Lower lobe of right lung (tissue), 2 donors: ENCODE data around the gene PPP1R12B. TPM values are rescaled to one million over a fixed set of nuclear protein-coding genes. Genes with fewer than 3 reads are reported as not detected.
"Not testable (repeated sequence)": the region's sequence is repeated elsewhere in the genome, so short reads cannot be mapped to it uniquely, and the experiment has no call there.

Source experiments
- ATAC-seq, 2 donors: fragments of 200-7000 bp; cut with Tn5 transposase; one replicate each; pipeline ENCODE4 v1.9.1; 2020 to 2022; ENCODE audit warnings: mild to moderate bottlenecking in 2 of 2, moderate library complexity in 2 of 2
- DNase-seq: peaks from one replicate; pipeline ENCODE4 v3.0.0-alpha.2; 2020
- H3K27ac ChIP-seq: fragments of 200-600 bp; one replicate; pipeline ENCODE4 v1.8.0; 2022
- H3K27me3 ChIP-seq: fragments of 200-600 bp; one replicate; pipeline ENCODE4 v1.8.0; 2022; ENCODE audit warnings: low read depth
- H3K36me3 ChIP-seq: fragments of 200-600 bp; one replicate; pipeline ENCODE4 v1.8.0; 2022; ENCODE audit warnings: mild to moderate bottlenecking
- H3K4me1 ChIP-seq: fragments of 200-600 bp; one replicate; pipeline ENCODE4 v1.8.0; 2022
- H3K4me3 ChIP-seq: fragments of 200-600 bp; one replicate; pipeline ENCODE4 v1.8.0; 2022; ENCODE audit warnings: mild to moderate bottlenecking
- H3K9me3 ChIP-seq: fragments of 200-600 bp; one replicate; pipeline ENCODE4 v1.8.0; 2022
- CTCF ChIP-seq: fragments of 200-600 bp; IDR thresholded peaks from one replicate; pipeline ENCODE4 v1.8.0; 2022; ENCODE audit warnings: antibody characterized with exemption, mild to moderate bottlenecking
- intact Hi-C: fragments of 100-400 bp; cut with DNase I; formaldehyde crosslinking; loops from one replicate; pipeline ENCODE4 v1.11.0; 2022
- total RNA-seq: library from RNA; stranded (reverse); fragmentation: NEBNext Ultra II Directional; extraction: Animal tissue kit (Norgen Biotek cat#: 25700); gene quantifications from one replicate; pipeline ENCODE4 v1.2.1, GENCODE V29; 2021
- donor health status: DM: no; HTN: yes; CAD: no; lungs with severe emphysema.

Gene PPP1R12B
- total RNA-seq, 1 donor from 2014 or later: 41.4 TPM

GRCh38 chr1:202501281-202501680 lies 152.8 kb downstream of the PPP1R12B start:
- Histone ChIP-seq H3K27ac (no peak overlapping the region), H3K4me1 (no peaks in the 10 kb centered on the region), H3K27me3 (no peaks in the 10 kb centered on the region), H3K36me3 (peaks cover 16% of the 10 kb centered on the region), H3K4me3 (no peak overlapping the region), H3K9me3 (no peaks in the 10 kb centered on the region)
- intact Hi-C loops: no loop called here
- TF ChIP-seq CTCF: peak; percentile 52
- DNase-seq (no peak), ATAC-seq (peak in 1 of 2 donors; percentile 57)

GRCh38 chr1:202505356-202505755 lies 156.9 kb downstream of the PPP1R12B start:
- H3K4me3 ChIP-seq: no peak overlapping the region
- ATAC-seq (peak in 1 of 2 donors; percentile 70), DNase-seq (no peak)
- H3K27me3 ChIP-seq: no peaks in the 10 kb centered on the region
- intact Hi-C loops: no loop called here
- H3K27ac ChIP-seq: peak overlapping the region; percentile 50
- TF ChIP-seq CTCF: no peak
- H3K9me3 ChIP-seq: no peaks in the 10 kb centered on the region
- peaks cover 7% of the 10 kb centered on the region for H3K36me3 ChIP-seq
- H3K4me1 ChIP-seq: no peaks in the 10 kb centered on the region

- H3K9me3 ChIP-seq, H3K4me1 ChIP-seq, H3K27me3 ChIP-seq, H3K36me3 ChIP-seq, DNase-seq, intact Hi-C loops, H3K4me3 ChIP-seq: not testable (repeated sequence)
- peak in 1 of 2 donors; percentile 41 for ATAC-seq
- peak overlapping the region; percentile 50 for H3K27ac ChIP-seq
Measured at GRCh38 chr1:202505880-202506575, 157.5 kb downstream of the PPP1R12B start.

GRCh38 chr1:202508863-202509262 lies 160.4 kb downstream of the PPP1R12B start:
- H3K27ac ChIP-seq, H3K9me3 ChIP-seq, H3K36me3 ChIP-seq, H3K27me3 ChIP-seq, H3K4me3 ChIP-seq, ATAC-seq, H3K4me1 ChIP-seq, DNase-seq, intact Hi-C loops: not testable (repeated sequence)

GRCh38 chr1:202513875-202514274 lies 165.4 kb downstream of the PPP1R12B start:
- H3K4me1 ChIP-seq, DNase-seq, H3K9me3 ChIP-seq, H3K27ac ChIP-seq, H3K36me3 ChIP-seq, H3K27me3 ChIP-seq, intact Hi-C loops, H3K4me3 ChIP-seq, ATAC-seq: not testable (repeated sequence)

GRCh38 chr1:202516434-202516877 lies 168.0 kb downstream of the PPP1R12B start:
- Histone ChIP-seq H3K27me3 (no peaks in the 10 kb centered on the region), H3K9me3 (no peaks in the 10 kb centered on the region), H3K4me3 (no peak overlapping the region), H3K27ac (no peak overlapping the region), H3K4me1 (peaks cover 20% of the 10 kb centered on the region), H3K36me3 (no peaks in the 10 kb centered on the region)
- no peak for TF ChIP-seq CTCF
- no peak for DNase-seq
- intact Hi-C loops: no loop called here
- no peak for ATAC-seq

GRCh38 chr1:202517146-202517545 lies 168.6 kb downstream of the PPP1R12B start:
- DNase-seq, H3K27me3 ChIP-seq, intact Hi-C loops, H3K9me3 ChIP-seq, H3K27ac ChIP-seq, H3K36me3 ChIP-seq, H3K4me3 ChIP-seq, ATAC-seq: not testable (repeated sequence)
- peaks cover 20% of the 10 kb centered on the region for H3K4me1 ChIP-seq

GRCh38 chr1:202518180-202518579 lies 169.7 kb downstream of the PPP1R12B start:
- H3K36me3 ChIP-seq, intact Hi-C loops, H3K9me3 ChIP-seq, H3K27ac ChIP-seq, ATAC-seq, H3K4me3 ChIP-seq, H3K27me3 ChIP-seq, DNase-seq: not testable (repeated sequence)
- H3K4me1 ChIP-seq: peaks cover 20% of the 10 kb centered on the region

GRCh38 chr1:202518905-202519304 lies 170.4 kb downstream of the PPP1R12B start:
- ATAC-seq, H3K27ac ChIP-seq, intact Hi-C loops: not testable (repeated sequence)

GRCh38 chr1:202520129-202520856 lies 171.8 kb downstream of the PPP1R12B start:
- H3K27ac ChIP-seq, intact Hi-C loops, H3K4me3 ChIP-seq, DNase-seq, H3K9me3 ChIP-seq, H3K27me3 ChIP-seq, H3K36me3 ChIP-seq: not testable (repeated sequence)
- peaks cover 20% of the 10 kb centered on the region for H3K4me1 ChIP-seq
- ATAC-seq: peak; percentile 81 to 92

More at GRCh38 chr1:202518905-202519304, 170.4 kb downstream of the PPP1R12B start:
- H3K9me3 ChIP-seq, DNase-seq, H3K36me3 ChIP-seq, H3K4me3 ChIP-seq, H3K27me3 ChIP-seq: not testable (repeated sequence)
- H3K4me1 ChIP-seq: peaks cover 20% of the 10 kb centered on the region

- intact Hi-C loops, H3K27me3 ChIP-seq, H3K36me3 ChIP-seq, ATAC-seq, H3K9me3 ChIP-seq, H3K27ac ChIP-seq, DNase-seq, H3K4me3 ChIP-seq: not testable (repeated sequence)
- H3K4me1 ChIP-seq: peaks cover 20% of the 10 kb centered on the region
Measured at GRCh38 chr1:202520857-202521216, 172.3 kb downstream of the PPP1R12B start.
